GM18907 (cell line): ENCODE measurements around the gene RRBP1.
A peak's percentile ranks its signal among the peaks of the same experiment; 100 is the strongest.

Experiments
- ATAC-seq: cut with Tn5 transposase; IDR thresholded peaks from one replicate; pipeline ENCODE4 v1.9.1; 2021; ENCODE audit warnings: mild to moderate bottlenecking, moderate library complexity; ENCODE audit not compliant: unreplicated experiment

RRBP1 gene

GRCh38 chr20:17682103-17682888 is at the start of gene RRBP1:
Gene RRBP1 (minus strand): TSS chr20:17682242. CDS start chr20:17660507, 21,735 bp downstream.
- ATAC-seq = peak; percentile 93

- ATAC-seq = no peak
Observed at GRCh38 chr20:17731233-17731632, 49.2 kb upstream of the RRBP1 start.

GRCh38 chr20:17730071-17730470 is 48.0 kb upstream of the RRBP1 start:
- ATAC-seq = no peak

- ATAC-seq = no peak
Observed at GRCh38 chr20:17728074-17728473, 46.0 kb upstream of the RRBP1 start.

GRCh38 chr20:17727351-17727750 is 45.3 kb upstream of the RRBP1 start:
- ATAC-seq = no peak

GRCh38 chr20:17726902-17727301 is 44.9 kb upstream of the RRBP1 start:
- no peak for ATAC-seq

GRCh38 chr20:17725094-17725835 is 43.2 kb upstream of the RRBP1 start:
- no peak for ATAC-seq

- no peak for ATAC-seq
Observed at GRCh38 chr20:17723301-17723691, 41.3 kb upstream of the RRBP1 start.

GRCh38 chr20:17722493-17723300 is 40.7 kb upstream of the RRBP1 start:
- ATAC-seq = no peak

- ATAC-seq = no peak
Observed at GRCh38 chr20:17721802-17722486, 39.9 kb upstream of the RRBP1 start.

GRCh38 chr20:17720755-17721154 is 38.7 kb upstream of the RRBP1 start:
- ATAC-seq = no peak

GRCh38 chr20:17716331-17716730 is 34.3 kb upstream of the RRBP1 start:
- ATAC-seq = no peak

- no peak for ATAC-seq
Observed at GRCh38 chr20:17715075-17715474, 33.0 kb upstream of the RRBP1 start.

GRCh38 chr20:17714597-17714996 is 32.6 kb upstream of the RRBP1 start:
- ATAC-seq = no peak

- no peak for ATAC-seq
Observed at GRCh38 chr20:17712708-17713107, 30.7 kb upstream of the RRBP1 start.

GRCh38 chr20:17712201-17712600 is 30.2 kb upstream of the RRBP1 start:
- ATAC-seq = no peak

GRCh38 chr20:17711267-17711627 is 29.2 kb upstream of the RRBP1 start:
- ATAC-seq = no peak

GRCh38 chr20:17710379-17711266 is 28.6 kb upstream of the RRBP1 start:
- no peak for ATAC-seq

- ATAC-seq = no peak
Observed at GRCh38 chr20:17709361-17710293, 27.6 kb upstream of the RRBP1 start.
